Upper lobe of left lung (tissue), 6 donors: Measurements from ENCODE around the gene JDP2. TPM values are rescaled to one million over a fixed set of nuclear protein-coding genes. Genes with fewer than 3 reads are reported as not detected.

Source experiments
- ATAC-seq, 2 donors: fragments of 200-7000 bp; cut with Tn5 transposase; one replicate each; pipeline ENCODE4 v1.9.1; 2022; ENCODE audit warnings: mild to moderate bottlenecking in 2 of 2, moderate library complexity in 2 of 2; ENCODE audit not compliant: low FRiP score in 2 of 2
- DNase-seq, 2 donors: peaks; one replicate each; pipeline ENCODE4 v3.0.0-alpha.2; 2019 to 2020
- H3K27ac ChIP-seq, 4 donors: fragments of 200-600 bp; sonication (generic); one replicate each; pipeline ENCODE4 v1.5.1; 2016 to 2019
- H3K27me3 ChIP-seq, 4 donors: fragments of 200-600 bp; sonication (generic); one replicate each; pipeline ENCODE4 v1.5.1; 2017 to 2019
- H3K36me3 ChIP-seq, 4 donors: fragments of 200-600 bp; sonication (generic); one replicate each; pipeline ENCODE4 v1.5.1; 2016 to 2019
- H3K4me1 ChIP-seq, 4 donors: fragments of 200-600 bp; sonication (generic); one replicate each; pipeline ENCODE4 v1.5.1; 2018 to 2019
- H3K4me3 ChIP-seq, 4 donors: fragments of 200-600 bp; sonication (generic); one replicate each; pipeline ENCODE4 v1.5.1; 2017 to 2019; ENCODE audit warnings: mild to moderate bottlenecking in 2 of 4, moderate library complexity in 1 of 4
- H3K9me3 ChIP-seq, 4 donors: fragments of 200-600 bp; sonication (generic); one replicate each; pipeline ENCODE4 v1.5.1; 2018 to 2019
- CTCF ChIP-seq, 6 experiments: fragments of 450-650 bp in 4 of 6; fragments of 200-600 bp in 2 of 6; sonication (generic) in 2 of 6; IDR thresholded peaks; one replicate each; pipeline ENCODE4 v1.5.1; 2016 to 2019; ENCODE audit warnings: antibody characterized with exemption in 6 of 6
- EP300 ChIP-seq, 4 donors: sonication (generic); formaldehyde crosslinking; IDR thresholded peaks; one replicate each; pipeline ENCODE4 v1.5.1; 2017; ENCODE audit warnings: antibody characterized with exemption in 4 of 4, control low read depth in 2 of 4
- POLR2A ChIP-seq, 4 donors: fragments of 450-650 bp; IDR thresholded peaks; one replicate each; pipeline ENCODE4 v1.5.1; 2016 to 2017; ENCODE audit warnings: antibody characterized with exemption in 4 of 4, mild to moderate bottlenecking in 2 of 4
- POLR2AphosphoS5 ChIP-seq, 2 donors: sonication (generic); formaldehyde crosslinking; IDR thresholded peaks; one replicate each; pipeline ENCODE4 v1.5.1; 2017; ENCODE audit warnings: antibody characterized with exemption in 2 of 2
- WGBS, 2 donors: methylation state at CpG; one replicate each; pipeline ENCODE4 v1.1.5; 2017 to 2018; 5-methylcytosine and 5-hydroxymethylcytosine counted together
- total RNA-seq, 6 donors: library from RNA; depleted of rRNA in 4 of 6; stranded (reverse); fragments of >200 nt in 4 of 6; gene quantifications; one replicate each; pipeline versions ENCODE4 v1.1.0 to v1.2.1, GENCODE V29; 2016 to 2021
- donor health status: DM: no; HTN: no; CAD: no; lungs with moderate emphysema.
- donor health status: DM: no; HTN: yes; CAD: no; lungs with severe emphysema.

JDP2 gene
- total RNA-seq, 6 donors from 2014 or later: 60.5 to 150 (median 110) TPM

GRCh38 chr14:75383721-75384120 lies 44.1 kb upstream of the JDP2 start:
- peak in 1 of 2 donors; percentile 78 for ATAC-seq
- no peaks in the 10 kb centered on the region for H3K27me3 ChIP-seq
- no peak for TF ChIP-seq EP300 (IDR thresholded peaks at IDR 0.05)
- TF ChIP-seq POLR2AphosphoS5 (IDR thresholded peaks at IDR 0.05): no peak
- TF ChIP-seq CTCF (IDR thresholded peaks at IDR 0.05): no peak
- TF ChIP-seq POLR2A (IDR thresholded peaks at IDR 0.05): no peak

DNA sequence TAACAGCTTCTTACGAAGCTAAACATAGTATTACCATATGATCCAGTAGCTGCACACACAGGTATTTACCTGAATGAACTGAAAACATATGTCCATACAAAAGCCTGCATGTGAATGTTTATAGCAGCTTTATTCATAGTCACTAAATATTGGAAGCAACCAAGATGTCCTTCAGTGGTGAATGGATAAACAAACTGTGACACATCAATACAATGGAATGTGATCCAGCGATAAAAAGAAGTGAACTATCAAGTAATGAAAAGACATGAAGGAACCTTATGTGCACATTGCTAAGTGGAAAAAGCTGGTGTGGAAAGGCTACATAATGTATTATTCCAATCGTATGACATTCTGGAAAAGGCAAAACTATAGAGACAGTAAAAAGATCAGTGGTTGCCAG lies 38.1 kb upstream of the JDP2 start:
- DNase-seq (no peak), ATAC-seq (no peak)
- WGBS, 2 donors: 74 to 75% methylated on average over 3 of the region's 3 CpGs
- Histone ChIP-seq H3K36me3 (no peaks in the 10 kb centered on the region), H3K4me3 (no peak overlapping the region), H3K4me1 (no peaks in the 10 kb centered on the region), H3K9me3 (no peaks in the 10 kb centered on the region), H3K27ac (no peak overlapping the region), H3K27me3 (no peaks in the 10 kb centered on the region)
- TF ChIP-seq CTCF (IDR thresholded peaks at IDR 0.05) (no peak), POLR2AphosphoS5 (IDR thresholded peaks at IDR 0.05) (no peak), POLR2A (IDR thresholded peaks at IDR 0.05) (no peak), EP300 (IDR thresholded peaks at IDR 0.05) (no peak)

More at GRCh38 chr14:75383721-75384120, 44.1 kb upstream of the JDP2 start:
- no peaks in the 10 kb centered on the region for H3K36me3 ChIP-seq
- whole genome bisulfite sequencing, 2 donors: 63 to 65% methylated on average over 1 of the region's 1 CpG
- no peak overlapping the region for H3K27ac ChIP-seq
- H3K9me3 ChIP-seq: no peaks in the 10 kb centered on the region
- no peak overlapping the region for H3K4me3 ChIP-seq
- no peak for DNase-seq
- H3K4me1 ChIP-seq: no peaks in the 10 kb centered on the region

DNA sequence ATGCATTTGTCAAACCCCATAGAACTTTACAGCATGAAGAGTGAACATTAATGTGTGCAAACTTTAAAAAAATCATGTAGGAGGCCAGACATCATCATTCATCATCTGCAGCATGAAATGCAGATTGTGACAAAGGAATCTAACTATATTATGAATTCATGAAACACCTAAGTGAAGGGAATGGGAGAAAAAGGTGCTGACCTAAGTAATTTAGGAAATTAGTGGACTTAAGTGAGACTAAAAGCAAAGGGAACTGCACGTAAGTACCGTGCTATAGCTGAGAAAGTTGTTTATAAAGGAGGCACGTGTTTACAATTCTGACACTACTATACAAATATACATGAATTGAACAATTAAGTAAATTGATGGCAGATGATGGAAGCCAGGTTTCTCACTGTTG lies 37.6 kb upstream of the JDP2 start:
- no peak for TF ChIP-seq EP300 (IDR thresholded peaks at IDR 0.05)
- TF ChIP-seq CTCF (IDR thresholded peaks at IDR 0.05): no peak
- no peak for TF ChIP-seq POLR2AphosphoS5 (IDR thresholded peaks at IDR 0.05)
- no peak for TF ChIP-seq POLR2A (IDR thresholded peaks at IDR 0.05)
- Histone ChIP-seq H3K27ac (no peak overlapping the region), H3K4me1 (no peaks in the 10 kb centered on the region), H3K4me3 (no peak overlapping the region), H3K36me3 (no peaks in the 10 kb centered on the region), H3K27me3 (no peaks in the 10 kb centered on the region), H3K9me3 (no peaks in the 10 kb centered on the region)
- ATAC-seq (no peak), DNase-seq (no peak)
- WGBS, 2 donors: 63 to 70% methylated on average over 3 of the region's 3 CpGs

DNA sequence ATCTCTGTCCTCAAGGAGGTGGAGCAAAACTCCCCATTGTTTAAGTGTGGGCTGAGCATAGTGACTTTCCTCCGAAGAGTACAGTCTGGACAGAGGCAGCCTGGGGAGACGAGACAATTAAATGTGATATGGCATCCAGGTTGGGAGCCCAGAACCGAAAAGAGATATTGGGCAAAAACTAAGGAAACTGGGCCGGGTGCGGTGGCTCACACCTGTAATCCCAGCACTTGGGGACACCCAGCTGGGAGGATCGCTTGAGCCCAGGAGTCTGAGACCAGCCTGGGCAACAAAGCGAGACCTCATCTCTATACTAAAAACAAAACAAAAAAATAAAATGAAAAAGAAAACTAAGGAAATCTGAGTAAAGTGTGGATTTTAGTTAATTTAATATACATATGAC lies 35.9 kb upstream of the JDP2 start:
- H3K9me3 ChIP-seq: no peaks in the 10 kb centered on the region
- TF ChIP-seq POLR2A (IDR thresholded peaks at IDR 0.05) (no peak), CTCF (IDR thresholded peaks at IDR 0.05) (no peak), POLR2AphosphoS5 (IDR thresholded peaks at IDR 0.05) (no peak), EP300 (IDR thresholded peaks at IDR 0.05) (no peak)
- no peak overlapping the region for H3K27ac ChIP-seq
- H3K4me3 ChIP-seq: no peak overlapping the region
- no peak for DNase-seq
- WGBS, 2 donors: 82 to 85% methylated on average over 7 of the region's 7 CpGs
- H3K27me3 ChIP-seq: no peaks in the 10 kb centered on the region
- no peaks in the 10 kb centered on the region for H3K36me3 ChIP-seq
- H3K4me1 ChIP-seq: no peaks in the 10 kb centered on the region
- no peak for ATAC-seq
